Neural progenitor cell (in vitro differentiated cells): ENCODE results near the gene ZNHIT6. TPM values are rescaled to one million over a fixed set of nuclear protein-coding genes. Genes with fewer than 3 reads are reported as not detected.

Experiments
- DNase-seq: peaks from one replicate; pipeline ENCODE4 v3.0.0-alpha.2; 2016; ENCODE audit warnings: low spot score
- H2AFZ ChIP-seq: fragments of 200-600 bp; sonication (generic); replicated peaks from 2 replicates; pipeline ENCODE4 v1.6.1; 2016; ENCODE audit warnings: antibody characterized with exemption
- H3F3A ChIP-seq: fragments of 200-600 bp; sonication (generic); 2 replicates; pipeline ENCODE4 v1.6.1; 2016; ENCODE audit warnings: antibody characterized with exemption, low read depth
- H3K27ac ChIP-seq: fragments of 200-600 bp; sonication (generic); 2 replicates; pipeline ENCODE4 v1.5.1; 2016; ENCODE audit warnings: mild to moderate bottlenecking
- H3K27me3 ChIP-seq: fragments of 200-600 bp; sonication (generic); 2 replicates; pipeline ENCODE4 v1.6.1; 2016; ENCODE audit warnings: mild to moderate bottlenecking, moderate library complexity
- H3K36me3 ChIP-seq: fragments of 200-600 bp; sonication (generic); 2 replicates; pipeline ENCODE4 v1.5.1; 2016
- H3K4me1 ChIP-seq: fragments of 200-600 bp; sonication (generic); 2 replicates; pipeline ENCODE4 v1.6.1; 2016; ENCODE audit warnings: mixed run types
- H3K4me2 ChIP-seq: fragments of 200-600 bp; sonication (generic); 2 replicates; pipeline ENCODE4 v1.6.1; 2016
- H3K4me3 ChIP-seq: fragments of 200-600 bp; sonication (generic); 2 replicates; pipeline ENCODE4 v1.5.1; 2016
- H3K79me2 ChIP-seq: fragments of 200-600 bp; sonication (generic); 2 replicates; pipeline ENCODE4 v1.6.1; 2016; ENCODE audit warnings: low read depth
- H3K9ac ChIP-seq: fragments of 200-600 bp; sonication (generic); 2 replicates; pipeline ENCODE4 v1.6.1; 2016
- H3K9me3 ChIP-seq: fragments of 200-600 bp; sonication (generic); 2 replicates; pipeline ENCODE4 v1.5.1; 2016; ENCODE audit warnings: low read depth
- H4K20me1 ChIP-seq: fragments of 200-600 bp; sonication (generic); 2 replicates; pipeline ENCODE4 v1.6.1; 2016; ENCODE audit warnings: low read depth
- H3K27ac Mint-ChIP-seq: 3 replicates; pipeline ENCODE4 v1.8.0; 2021; ENCODE audit warnings: mixed read lengths
- H3K27me3 Mint-ChIP-seq: 2 replicates; pipeline ENCODE4 v1.8.0; 2022; ENCODE audit warnings: low read depth, mild to moderate bottlenecking, inconsistent platforms, moderate library complexity, mixed read lengths; ENCODE audit not compliant: insufficient read depth
- H3K36me3 Mint-ChIP-seq: 3 replicates; pipeline ENCODE4 v1.8.0; 2021; ENCODE audit warnings: mixed read lengths
- H3K4me1 Mint-ChIP-seq: 3 replicates; pipeline ENCODE4 v1.8.0; 2021; ENCODE audit warnings: mixed read lengths
- H3K4me3 Mint-ChIP-seq: 3 replicates; pipeline ENCODE4 v1.8.0; 2021; ENCODE audit warnings: mild to moderate bottlenecking, moderate library complexity, mixed read lengths
- H3K9me3 Mint-ChIP-seq: 3 replicates; pipeline ENCODE4 v1.8.0; 2020; ENCODE audit warnings: mixed read lengths
- CTCF ChIP-seq: fragments of 200-600 bp; sonication (generic); IDR thresholded peaks from 2 replicates; pipeline ENCODE4 v1.5.1; 2017; ENCODE audit warnings: antibody characterized with exemption, mild to moderate bottlenecking
- EZH2 ChIP-seq: fragments of 200-600 bp; sonication (generic); IDR thresholded peaks from 2 replicates; pipeline ENCODE4 v1.6.1; 2017; ENCODE audit warnings: antibody characterized with exemption, mild to moderate bottlenecking, moderate library complexity
- EZH2phosphoT487 ChIP-seq: fragments of 200-600 bp; sonication (generic); IDR thresholded peaks from 2 replicates; pipeline ENCODE4 v1.6.1; 2017; ENCODE audit warnings: antibody characterized with exemption
- total RNA-seq: library from RNA; depleted of rRNA; stranded (reverse); fragments of >200 nt; gene quantifications from 2 replicates; pipeline ENCODE4 v1.2.3, GENCODE V29; 2015; ENCODE audit warnings: low replicate concordance

The ZNHIT6 gene
- total RNA-seq, 1 donor from 2014 or later, result 22.0 TPM

- no peak overlapping the region for H3K9ac ChIP-seq
- no peak overlapping the region for H3K4me2 ChIP-seq
- no peaks in the 10 kb centered on the region for H3K27me3 Mint-ChIP-seq
- no peak overlapping the region for H2AFZ ChIP-seq
- no peak overlapping the region for H3K4me3 Mint-ChIP-seq
- H3K36me3 ChIP-seq, result peaks cover 7% of the 10 kb centered on the region
- TF ChIP-seq EZH2, result no peak
- no peak for TF ChIP-seq CTCF
- no peak for TF ChIP-seq EZH2phosphoT487
- peaks cover 14% of the 10 kb centered on the region for H3K9me3 ChIP-seq
- no peaks in the 10 kb centered on the region for H3K4me1 ChIP-seq
- H3K27me3 ChIP-seq, result no peaks in the 10 kb centered on the region
- no peak for DNase-seq
- H3F3A ChIP-seq, result no peaks in the 10 kb centered on the region
- no peak overlapping the region for H3K27ac Mint-ChIP-seq
- no peaks in the 10 kb centered on the region for H4K20me1 ChIP-seq
- H3K9me3 Mint-ChIP-seq, result peaks cover 21% of the 10 kb centered on the region
- no peak overlapping the region for H3K27ac ChIP-seq
- no peak overlapping the region for H3K4me3 ChIP-seq
- H3K79me2 ChIP-seq, result no peaks in the 10 kb centered on the region
- peaks cover 4% of the 10 kb centered on the region for H3K4me1 Mint-ChIP-seq
- H3K36me3 Mint-ChIP-seq, result peaks cover 20% of the 10 kb centered on the region
Measured at GRCh38 chr1:85617633-85618100, 90.6 kb downstream of the ZNHIT6 start.

GRCh38 chr1:85616736-85617135, 91.5 kb downstream of the ZNHIT6 start:
- peaks cover 13% of the 10 kb centered on the region for H3K4me1 Mint-ChIP-seq
- H3K9me3 ChIP-seq, result peaks cover 9% of the 10 kb centered on the region
- H2AFZ ChIP-seq, result no peak overlapping the region
- H3K27ac ChIP-seq, result no peak overlapping the region
- no peaks in the 10 kb centered on the region for H3F3A ChIP-seq
- TF ChIP-seq CTCF (no peak), EZH2 (no peak)
- H3K36me3 Mint-ChIP-seq, result peaks cover 14% of the 10 kb centered on the region
- H3K79me2 ChIP-seq, result no peaks in the 10 kb centered on the region
- no peaks in the 10 kb centered on the region for H3K4me1 ChIP-seq
- no peaks in the 10 kb centered on the region for H3K27me3 ChIP-seq
- H4K20me1 ChIP-seq, result no peaks in the 10 kb centered on the region
- H3K4me3 ChIP-seq, result no peak overlapping the region
- no peak overlapping the region for H3K9ac ChIP-seq
- H3K27ac Mint-ChIP-seq, result no peak overlapping the region
- no peak overlapping the region for H3K4me2 ChIP-seq
- H3K9me3 Mint-ChIP-seq, result peaks cover 14% of the 10 kb centered on the region
- peaks cover 5% of the 10 kb centered on the region for H3K36me3 ChIP-seq
- DNase-seq, result no peak
- no peaks in the 10 kb centered on the region for H3K27me3 Mint-ChIP-seq
- H3K4me3 Mint-ChIP-seq, result no peak overlapping the region

- H3K9me3 Mint-ChIP-seq, result peaks cover 12% of the 10 kb centered on the region
- peaks cover 13% of the 10 kb centered on the region for H3K36me3 Mint-ChIP-seq
- Histone ChIP-seq H3K9ac (no peak overlapping the region), H4K20me1 (no peaks in the 10 kb centered on the region), H3F3A (no peaks in the 10 kb centered on the region), H3K4me3 (no peak overlapping the region), H3K27ac (no peak overlapping the region), H3K9me3 (peaks cover 5% of the 10 kb centered on the region), H2AFZ (no peak overlapping the region), H3K4me1 (no peaks in the 10 kb centered on the region), H3K4me2 (no peak overlapping the region), H3K27me3 (no peaks in the 10 kb centered on the region), H3K36me3 (peaks cover 1% of the 10 kb centered on the region), H3K79me2 (no peaks in the 10 kb centered on the region)
- no peak for DNase-seq
- no peak overlapping the region for H3K4me3 Mint-ChIP-seq
- no peaks in the 10 kb centered on the region for H3K27me3 Mint-ChIP-seq
- H3K4me1 Mint-ChIP-seq, result peaks cover 16% of the 10 kb centered on the region
- no peak overlapping the region for H3K27ac Mint-ChIP-seq
- no peak for TF ChIP-seq EZH2
- TF ChIP-seq CTCF, result no peak
- no peak for TF ChIP-seq EZH2phosphoT487
Measured at GRCh38 chr1:85616364-85616705, 91.9 kb downstream of the ZNHIT6 start.
